Activated CD4-positive, CD25-positive, alpha-beta regulatory T cell treated with anti-CD3 and anti-CD28 coated beads, Interleukin-2, amount 50 U/mL, for 16 hours (primary cell): Measurements from ENCODE around the gene MSMP.

Source experiments
- DNase-seq: peaks from one replicate; pipeline ENCODE4 v3.0.0-alpha.2; 2020; ENCODE audit warnings: low read depth, low spot score

MSMP gene

GRCh38 chr9:35743880-35744518 lies 10.1 kb downstream of the MSMP start:
- DNase-seq: no peak

- DNase-seq: no peak
Observed at GRCh38 chr9:35743452-35743851, 10.6 kb downstream of the MSMP start.

DNA sequence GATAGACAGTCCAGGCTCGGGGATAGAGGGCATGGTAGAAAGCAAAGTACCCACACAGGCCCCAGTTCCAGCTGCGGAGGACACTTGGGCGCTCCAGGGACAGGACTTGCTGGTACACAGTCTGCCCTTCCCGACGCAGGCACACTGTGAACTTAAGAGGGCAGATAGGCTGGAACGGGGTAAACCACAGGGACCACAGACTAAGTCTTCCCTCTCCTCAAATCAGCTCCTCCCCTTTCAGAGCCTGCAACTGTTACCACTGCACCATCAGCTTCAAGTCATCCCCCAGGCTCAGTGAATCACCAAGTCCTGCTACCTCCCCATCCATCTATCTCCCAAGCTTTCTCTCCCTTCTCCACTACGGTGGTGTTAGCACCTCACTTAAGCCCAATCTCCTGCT lies 12.3 kb downstream of the MSMP start:
- no peak for DNase-seq

DNA sequence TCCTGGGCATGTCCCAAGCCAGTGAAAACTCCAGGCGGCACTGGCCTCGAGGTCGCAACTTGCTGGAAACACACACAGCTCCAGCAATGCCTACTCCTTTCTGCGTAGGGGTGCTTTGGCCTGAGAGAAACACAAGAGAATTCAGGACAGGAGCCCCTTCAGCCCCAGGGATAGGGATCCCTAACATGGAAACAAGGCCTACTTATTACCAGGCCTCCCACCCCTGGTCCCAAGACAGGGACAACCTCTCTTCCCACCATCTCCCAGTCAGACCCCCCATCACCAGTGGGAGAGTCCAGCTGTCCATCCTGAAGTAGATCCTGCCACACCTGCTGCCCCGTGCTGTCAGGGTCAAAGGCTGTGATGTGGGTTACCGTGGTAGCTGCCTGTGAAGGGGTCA lies 13.8 kb downstream of the MSMP start:
- no peak for DNase-seq

DNA sequence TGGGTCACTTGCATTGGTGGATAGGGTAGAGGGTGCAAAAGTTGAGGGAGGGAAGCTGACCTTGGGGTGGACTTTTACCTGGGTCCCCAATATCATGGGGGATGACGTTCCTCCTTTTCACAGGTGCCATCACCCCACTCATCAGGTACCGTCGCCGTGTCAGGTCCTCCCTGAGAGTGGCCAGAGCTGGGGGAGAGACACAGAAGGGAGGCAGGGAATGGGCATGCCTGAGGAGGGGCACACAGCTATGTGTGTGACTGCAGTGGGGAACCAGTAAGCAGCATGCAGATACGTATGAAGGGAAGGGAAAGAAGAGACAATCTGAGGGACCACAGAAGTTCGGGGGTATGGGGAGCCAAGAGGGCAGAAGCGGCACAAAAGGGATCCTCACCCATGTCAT lies 15.2 kb downstream of the MSMP start:
- DNase-seq: no peak

DNA sequence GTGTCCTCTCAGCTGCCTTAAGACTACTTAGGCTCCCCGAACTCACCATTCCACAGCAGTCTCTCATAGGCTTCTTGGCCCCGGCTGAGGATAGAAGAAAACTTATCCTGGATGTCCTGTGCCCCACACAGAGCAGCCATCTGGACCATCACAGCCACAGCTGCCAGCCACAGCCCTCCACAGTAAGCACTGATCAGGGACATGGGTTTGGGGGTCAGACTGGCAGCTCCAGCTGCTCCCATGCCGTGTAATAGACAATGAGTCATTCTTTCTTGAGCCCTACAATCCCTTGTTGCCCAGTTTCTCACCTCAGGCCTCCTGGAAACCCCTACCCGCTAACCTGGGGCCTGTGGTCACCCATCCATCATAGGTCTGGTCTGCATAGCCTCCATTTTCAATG lies 15.9 kb downstream of the MSMP start:
- DNase-seq: no peak

- no peak for DNase-seq
Observed at GRCh38 chr9:35737143-35737542, 16.9 kb downstream of the MSMP start.

DNA sequence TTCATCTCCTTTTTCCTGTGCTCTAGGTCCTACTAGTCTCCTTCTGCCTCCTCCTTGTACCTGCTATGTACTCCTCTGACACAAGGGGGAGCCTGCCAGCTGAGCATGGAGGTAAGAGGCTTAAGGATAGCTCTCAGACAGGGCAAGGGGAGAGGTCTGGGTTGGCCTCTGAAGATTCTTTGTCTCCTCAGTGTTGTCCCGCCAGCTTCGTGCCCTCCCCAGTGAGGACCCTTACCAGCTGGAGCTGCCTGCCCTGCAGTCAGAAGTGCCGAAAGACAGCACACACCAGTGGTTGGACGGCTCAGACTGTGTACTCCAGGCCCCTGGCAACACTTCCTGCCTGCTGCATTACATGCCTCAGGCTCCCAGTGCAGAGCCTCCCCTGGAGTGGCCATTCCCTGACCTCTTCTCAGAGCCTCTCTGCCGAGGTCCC lies 17.9 kb downstream of the MSMP start:
- DNase-seq: peak; percentile 57

- no peak for DNase-seq
Observed at GRCh38 chr9:35734096-35734495, 20.0 kb downstream of the MSMP start.

- DNase-seq: no peak
Observed at GRCh38 chr9:35732800-35733541, 21.1 kb downstream of the MSMP start.

DNA sequence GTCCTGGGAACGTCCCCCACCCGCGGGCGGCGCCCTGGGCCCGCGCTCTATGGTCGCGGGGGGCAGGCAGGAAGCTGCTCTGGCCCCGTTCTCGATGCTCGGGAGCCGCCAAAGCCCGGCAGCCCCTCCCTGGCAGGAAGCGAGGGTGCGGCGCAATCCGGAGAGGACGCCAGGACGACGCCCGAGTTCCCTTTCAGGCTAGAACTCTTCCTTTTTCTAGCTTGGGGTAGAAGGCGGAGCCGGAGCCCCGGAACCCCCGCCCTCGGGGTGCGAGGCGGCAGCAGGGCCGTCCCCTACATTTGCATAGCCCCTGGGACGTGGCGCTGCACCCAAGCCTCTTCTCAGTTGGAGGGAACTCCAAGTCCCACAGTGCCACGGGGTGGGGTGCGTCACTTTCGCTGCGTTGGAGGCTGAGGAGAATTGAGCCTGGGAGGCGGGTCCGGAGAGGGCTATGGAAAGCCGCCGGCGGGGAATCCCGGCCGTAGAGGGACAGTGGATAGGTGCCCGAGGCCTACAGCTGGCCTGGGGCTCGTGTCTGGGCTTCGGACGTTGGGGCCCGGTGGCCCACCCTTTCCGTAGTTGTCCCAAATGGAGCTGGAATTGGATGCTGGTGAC lies 21.8 kb downstream of the MSMP start, which contains the start of the genes CREB3 and TLN1:
Gene CREB3 (plus strand): TSS at position 482 of the 615 bp plus-strand sequence. CDS start 107 bp downstream, at position 589.
Gene TLN1 (minus strand): TSS at position 11 of the 615 bp plus-strand sequence. CDS start 6,501 bp downstream, outside the sequence.
- peak; percentile 91 for DNase-seq

- DNase-seq: no peak
Observed at GRCh38 chr9:35731415-35732184, 22.5 kb downstream of the MSMP start.

DNA sequence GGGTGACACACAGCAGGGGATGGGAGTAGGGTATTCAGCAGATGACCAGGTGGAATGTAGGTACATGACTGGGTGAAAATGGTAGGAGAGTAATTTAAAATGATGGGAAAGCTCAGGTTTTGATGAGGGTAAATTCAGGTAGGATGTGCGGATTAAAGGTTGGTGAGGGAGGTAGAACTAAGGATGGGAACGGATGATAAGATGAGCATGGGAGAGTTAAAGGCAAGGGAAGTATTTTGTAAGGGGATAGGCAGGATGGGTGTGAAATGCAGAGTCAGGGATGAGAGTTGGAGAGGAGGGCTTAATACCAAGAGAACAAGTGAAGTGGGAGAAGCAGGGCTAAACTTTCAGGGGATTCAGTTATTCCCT lies 23.6 kb downstream of the MSMP start:
- DNase-seq: no peak

- no peak for DNase-seq
Observed at GRCh38 chr9:35729700-35730485, 24.2 kb downstream of the MSMP start.

DNA sequence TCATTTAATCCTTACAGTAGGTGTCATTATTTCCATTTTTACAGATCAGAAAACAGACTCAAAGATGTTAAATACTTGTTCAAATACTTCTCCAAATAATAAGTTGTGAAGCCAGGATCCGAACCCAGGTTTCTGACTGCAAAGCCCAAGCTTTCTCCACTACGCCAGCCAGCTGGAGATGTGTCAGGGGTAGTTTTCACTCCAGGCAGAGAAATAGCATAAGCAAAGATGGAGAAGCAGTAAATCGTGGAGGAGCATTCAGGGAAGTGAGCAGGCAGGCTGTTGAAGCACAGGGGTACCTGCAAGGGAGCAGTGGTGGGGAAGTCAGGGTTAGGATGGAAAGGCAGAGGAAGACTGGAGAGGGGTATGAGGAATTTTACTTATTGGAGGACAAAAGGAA lies 25.0 kb downstream of the MSMP start:
- no peak for DNase-seq

DNA sequence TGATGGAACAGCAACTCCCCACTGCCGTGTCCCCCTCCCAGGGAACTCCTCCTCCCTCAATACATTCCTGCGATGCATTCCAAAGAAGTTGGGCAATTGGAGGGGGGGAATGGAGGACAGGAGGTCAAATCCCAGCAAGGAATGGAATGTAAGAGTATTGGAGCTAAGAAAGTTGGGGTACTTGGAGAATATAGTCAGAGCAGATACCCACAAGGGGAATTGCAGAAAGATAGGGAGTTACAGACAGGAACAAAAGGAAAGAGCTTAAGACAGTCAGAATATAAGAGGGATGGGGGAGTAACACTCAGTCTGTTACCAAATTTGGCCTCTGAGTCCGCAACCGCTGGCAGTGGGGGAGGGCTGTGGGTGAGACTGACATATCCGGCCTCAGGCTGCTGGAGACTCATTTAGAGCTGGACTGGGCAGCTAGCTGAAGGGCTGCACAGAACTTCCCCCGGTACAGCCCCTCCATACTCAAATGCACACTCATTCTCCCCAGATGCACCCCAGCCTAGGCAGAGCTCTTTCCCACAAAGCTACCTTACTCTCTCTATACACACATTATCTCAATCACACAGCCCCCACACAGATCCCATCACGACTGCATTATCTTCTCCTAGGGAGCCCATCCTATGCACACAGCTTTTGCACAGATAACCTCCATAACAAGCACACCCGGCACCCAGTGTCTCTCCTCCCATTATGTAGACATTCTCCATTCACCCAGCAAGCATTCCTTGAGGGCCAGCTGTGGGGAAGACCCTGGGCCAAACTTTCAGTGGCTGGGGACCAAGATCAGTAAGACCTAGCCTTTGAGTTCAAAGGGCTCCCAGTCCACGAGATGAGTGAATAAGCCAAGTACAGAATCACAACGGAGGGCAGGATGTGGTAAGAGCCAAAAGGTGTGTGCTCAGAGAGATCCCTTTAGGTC lies 25.8 kb downstream of the MSMP start:
- DNase-seq: no peak

- DNase-seq: no peak
Observed at GRCh38 chr9:35727676-35728040, 26.4 kb downstream of the MSMP start.

DNA sequence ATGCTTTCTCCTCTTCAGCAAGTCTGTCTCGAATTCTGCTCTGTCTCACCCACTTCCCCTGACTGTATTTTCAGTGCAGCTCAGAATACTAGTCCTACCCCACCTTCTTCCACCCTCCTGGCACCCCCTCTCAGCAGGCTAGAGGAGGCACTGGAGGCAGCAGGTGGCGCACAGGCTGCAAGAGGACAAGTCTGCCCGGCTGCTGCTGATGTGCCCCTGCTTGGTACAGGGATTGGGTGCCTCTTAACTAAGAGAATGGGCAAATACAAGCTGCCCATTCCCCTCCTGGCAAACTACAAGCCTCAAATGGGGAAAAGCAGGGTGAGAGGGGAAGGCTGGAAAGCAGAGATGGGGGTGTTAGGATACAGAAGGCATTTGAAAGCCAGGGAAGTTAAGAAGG lies 27.1 kb downstream of the MSMP start:
- DNase-seq: no peak

GRCh38 chr9:35725362-35725761 lies 28.7 kb downstream of the MSMP start:
- no peak for DNase-seq

DNA sequence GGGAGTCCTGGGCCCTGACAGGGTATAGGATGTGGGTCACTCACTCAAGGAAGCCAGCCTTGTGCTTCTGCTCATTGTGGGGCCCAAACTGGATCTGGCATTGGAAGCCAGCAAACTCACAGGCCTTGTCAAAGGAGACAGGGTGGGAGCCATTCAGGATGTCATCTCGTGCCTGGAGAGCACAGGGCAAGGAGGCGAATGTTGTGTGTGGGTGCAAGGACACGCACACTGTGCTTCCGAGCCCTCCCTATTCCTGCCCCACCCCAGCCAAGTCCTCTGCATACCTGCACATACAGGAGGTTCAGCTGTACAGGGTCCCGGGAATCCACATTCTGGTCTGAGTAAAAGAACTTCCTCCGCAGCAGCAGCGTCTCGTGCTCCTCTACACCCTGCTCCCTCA lies 30.2 kb downstream of the MSMP start:
- no peak for DNase-seq
